ENCODE data around the gene P2RY11.

DNA sequence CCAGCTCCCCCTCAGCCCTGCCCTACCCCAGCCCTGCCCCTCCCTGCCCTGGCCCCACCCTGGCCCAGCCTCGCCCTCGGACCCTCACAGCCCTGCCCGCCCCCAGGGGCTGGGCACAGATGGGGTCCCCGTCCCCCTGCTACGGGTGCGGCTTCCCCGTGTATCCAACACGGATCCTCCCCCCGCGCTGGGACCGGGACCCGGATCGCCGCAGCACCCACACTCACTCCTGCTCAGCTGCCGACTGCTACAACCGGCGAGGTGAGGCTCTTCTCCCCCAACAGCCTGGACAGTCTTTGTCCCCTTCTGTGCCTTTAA, 20.2 kb upstream of the P2RY11 start:
- no peak for TF ChIP-seq CHD1 (IDR thresholded peaks at IDR 0.05; ENCODE audit: low read depth, low read length)
- TF ChIP-seq, protein P1, sequence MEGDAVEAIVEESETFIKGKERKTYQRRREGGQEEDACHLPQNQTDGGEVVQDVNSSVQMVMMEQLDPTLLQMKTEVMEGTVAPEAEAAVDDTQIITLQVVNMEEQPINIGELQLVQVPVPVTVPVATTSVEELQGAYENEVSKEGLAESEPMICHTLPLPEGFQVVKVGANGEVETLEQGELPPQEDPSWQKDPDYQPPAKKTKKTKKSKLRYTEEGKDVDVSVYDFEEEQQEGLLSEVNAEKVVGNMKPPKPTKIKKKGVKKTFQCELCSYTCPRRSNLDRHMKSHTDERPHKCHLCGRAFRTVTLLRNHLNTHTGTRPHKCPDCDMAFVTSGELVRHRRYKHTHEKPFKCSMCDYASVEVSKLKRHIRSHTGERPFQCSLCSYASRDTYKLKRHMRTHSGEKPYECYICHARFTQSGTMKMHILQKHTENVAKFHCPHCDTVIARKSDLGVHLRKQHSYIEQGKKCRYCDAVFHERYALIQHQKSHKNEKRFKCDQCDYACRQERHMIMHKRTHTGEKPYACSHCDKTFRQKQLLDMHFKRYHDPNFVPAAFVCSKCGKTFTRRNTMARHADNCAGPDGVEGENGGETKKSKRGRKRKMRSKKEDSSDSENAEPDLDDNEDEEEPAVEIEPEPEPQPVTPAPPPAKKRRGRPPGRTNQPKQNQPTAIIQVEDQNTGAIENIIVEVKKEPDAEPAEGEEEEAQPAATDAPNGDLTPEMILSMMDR (conservative IDR thresholded peaks at IDR 0.05; ENCODE audit: low read depth, low read length), result no peak
- no peak for TF ChIP-seq CEBPB (IDR thresholded peaks at IDR 0.05; ENCODE audit: low read depth, low read length)

All from IMR-90 (cell line).